AG10803 (cell line): ENCODE measurements around the gene RPL26.

ENCODE experiments used
- DNase-seq: peaks from one replicate; pipeline ENCODE4 v3.0.0; 2010; ENCODE audit warnings: low read depth
- H3K4me3 ChIP-seq: 2 replicates; pipeline ENCODE4 v1.5.1; 2011; ENCODE audit warnings: mild to moderate bottlenecking, low read length, control low read depth
- TF ChIP-seq, protein P1 (sequence below): conservative IDR thresholded peaks from 2 replicates; pipeline ENCODE4 v1.5.1; 2011; ENCODE audit warnings: mild to moderate bottlenecking, low read length, control low read depth, inconsistent platforms

The RPL26 gene

DNA sequence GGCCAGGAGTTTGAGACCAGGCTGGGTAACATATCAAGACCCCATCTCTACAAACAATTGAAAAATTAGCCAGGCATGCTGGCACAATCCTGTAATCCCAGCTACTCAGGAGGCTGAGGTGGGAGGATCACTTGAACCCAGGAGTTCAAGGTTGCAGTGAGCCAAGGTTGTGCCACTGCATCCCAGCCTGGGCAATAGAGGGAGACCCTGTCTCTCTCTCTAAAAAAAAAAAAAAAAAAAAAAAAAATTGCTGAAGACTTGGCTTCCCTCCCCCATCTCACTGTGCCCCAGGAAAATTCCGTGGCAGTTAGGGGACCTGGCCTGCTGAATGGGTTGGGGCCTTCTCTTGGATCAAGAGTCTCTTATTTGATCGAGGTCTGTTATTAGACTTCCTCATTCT, 43.5 kb downstream of the RPL26 start, which contains the start of gene ODF4:
Gene ODF4 (plus strand): TSS at position 301 of the 400 bp plus-strand sequence. CDS start 212 bp downstream, outside the sequence.
- TF ChIP-seq, protein P1, sequence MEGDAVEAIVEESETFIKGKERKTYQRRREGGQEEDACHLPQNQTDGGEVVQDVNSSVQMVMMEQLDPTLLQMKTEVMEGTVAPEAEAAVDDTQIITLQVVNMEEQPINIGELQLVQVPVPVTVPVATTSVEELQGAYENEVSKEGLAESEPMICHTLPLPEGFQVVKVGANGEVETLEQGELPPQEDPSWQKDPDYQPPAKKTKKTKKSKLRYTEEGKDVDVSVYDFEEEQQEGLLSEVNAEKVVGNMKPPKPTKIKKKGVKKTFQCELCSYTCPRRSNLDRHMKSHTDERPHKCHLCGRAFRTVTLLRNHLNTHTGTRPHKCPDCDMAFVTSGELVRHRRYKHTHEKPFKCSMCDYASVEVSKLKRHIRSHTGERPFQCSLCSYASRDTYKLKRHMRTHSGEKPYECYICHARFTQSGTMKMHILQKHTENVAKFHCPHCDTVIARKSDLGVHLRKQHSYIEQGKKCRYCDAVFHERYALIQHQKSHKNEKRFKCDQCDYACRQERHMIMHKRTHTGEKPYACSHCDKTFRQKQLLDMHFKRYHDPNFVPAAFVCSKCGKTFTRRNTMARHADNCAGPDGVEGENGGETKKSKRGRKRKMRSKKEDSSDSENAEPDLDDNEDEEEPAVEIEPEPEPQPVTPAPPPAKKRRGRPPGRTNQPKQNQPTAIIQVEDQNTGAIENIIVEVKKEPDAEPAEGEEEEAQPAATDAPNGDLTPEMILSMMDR = no peak
- H3K4me3 ChIP-seq = no peak within 1 kb of the TSS
- DNase-seq = no peak

DNA sequence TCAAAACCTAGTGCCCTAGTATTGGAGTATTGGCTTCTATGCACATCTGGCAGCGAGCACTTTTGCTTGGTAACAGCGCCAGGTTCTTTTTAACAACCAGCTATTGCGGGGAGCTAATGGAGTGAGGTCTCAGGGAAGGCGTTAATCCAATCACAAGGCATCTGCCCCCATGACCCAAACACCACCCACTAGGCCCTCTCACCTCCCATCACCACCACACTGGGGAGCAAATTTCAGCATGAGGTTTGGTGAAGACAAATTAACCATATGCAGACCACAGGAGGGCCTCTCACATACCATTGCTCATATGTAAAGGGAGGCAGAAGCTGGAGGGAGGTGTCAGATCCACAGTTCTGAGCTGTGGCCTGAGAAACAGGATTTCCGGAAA, 44.2 kb downstream of the RPL26 start:
- TF ChIP-seq, protein P1 = no peak
- no peak for DNase-seq

GRCh38 chr17:8337802-8338752, 44.9 kb downstream of the RPL26 start:
- no peak overlapping the region; the same call in 1 of the 2 replicates for H3K4me3 ChIP-seq
- no peak for DNase-seq
- TF ChIP-seq, protein P1 = no peak

More for the DNA sequence above, 44.2 kb downstream of the RPL26 start:
- no peak overlapping the region for H3K4me3 ChIP-seq

GRCh38 chr17:8333281-8333680, 49.7 kb downstream of the RPL26 start:
- DNase-seq = no peak
- H3K4me3 ChIP-seq = no peak overlapping the region
- TF ChIP-seq, protein P1 = no peak

DNA sequence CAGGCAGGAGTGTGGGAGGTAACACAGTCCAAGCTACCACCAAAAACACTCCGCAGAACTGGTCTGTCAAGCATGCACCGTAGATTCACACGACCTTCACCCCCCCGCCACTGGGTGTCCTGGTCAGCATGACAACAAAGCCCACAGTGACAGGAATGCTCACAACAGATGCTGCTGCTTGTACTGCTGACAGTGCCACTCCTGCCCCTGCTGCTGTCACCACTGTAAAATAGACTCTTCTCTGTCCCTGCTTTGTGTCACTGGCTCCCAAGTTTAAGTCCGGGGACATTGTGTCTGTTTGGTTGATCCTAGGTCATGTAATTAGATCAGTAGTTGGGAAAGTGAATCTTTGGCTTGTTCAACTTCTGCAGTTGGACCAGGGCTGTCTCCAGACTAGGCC, 50.3 kb downstream of the RPL26 start:
- TF ChIP-seq, protein P1 = no peak
- DNase-seq = no peak
- no peak overlapping the region for H3K4me3 ChIP-seq

GRCh38 chr17:8332128-8332527, 50.9 kb downstream of the RPL26 start:
- no peak for DNase-seq
- H3K4me3 ChIP-seq = no peak overlapping the region
- TF ChIP-seq, protein P1 = no peak
